ENCODE results near the gene PRRX1.

The PRRX1 gene

GRCh38 chr1:170660281-170660713, 3.6 kb upstream of the PRRX1 start:
- TF ChIP-seq USF1 (IDR thresholded peaks at IDR 0.05) (no peak), CEBPB (IDR thresholded peaks at IDR 0.05) (no peak), YY1 (IDR thresholded peaks at IDR 0.05; ENCODE audit: low read depth) (no peak), EGR1 (IDR thresholded peaks at IDR 0.05) (no peak), REST (IDR thresholded peaks at IDR 0.05; ENCODE audit: low read depth) (no peak), NFIC (IDR thresholded peaks at IDR 0.05) (no peak), ZBTB7A (IDR thresholded peaks at IDR 0.05; ENCODE audit: low read depth) (no peak), TCF12 (IDR thresholded peaks at IDR 0.05; ENCODE audit: low read depth) (no peak), MAX (IDR thresholded peaks at IDR 0.05) (no peak), TEAD4 (IDR thresholded peaks at IDR 0.05) (no peak), CREB1 (IDR thresholded peaks at IDR 0.05; ENCODE audit: low read depth) (no peak), FOXM1 (IDR thresholded peaks at IDR 0.05; ENCODE audit: borderline replicate concordance, low read depth) (no peak), EP300 (IDR thresholded peaks at IDR 0.05; ENCODE audit: borderline replicate concordance) (no peak), TAF1 (IDR thresholded peaks at IDR 0.05; ENCODE audit: low read depth) (no peak)

GRCh38 chr1:170660871-170661645, 2.9 kb upstream of the PRRX1 start:
- TF ChIP-seq FOXM1 (IDR thresholded peaks at IDR 0.05; ENCODE audit: borderline replicate concordance, low read depth) (no peak), REST (IDR thresholded peaks at IDR 0.05; ENCODE audit: low read depth) (no peak), EGR1 (IDR thresholded peaks at IDR 0.05) (no peak), RAD21 (IDR thresholded peaks at IDR 0.05; ENCODE audit: low read depth) (no peak), EP300 (IDR thresholded peaks at IDR 0.05; ENCODE audit: borderline replicate concordance) (no peak), MAX (IDR thresholded peaks at IDR 0.05) (no peak), NFIC (IDR thresholded peaks at IDR 0.05) (no peak)

- TF ChIP-seq EP300 (IDR thresholded peaks at IDR 0.05; ENCODE audit: borderline replicate concordance) (no peak), EGR1 (IDR thresholded peaks at IDR 0.05) (no peak), RAD21 (IDR thresholded peaks at IDR 0.05; ENCODE audit: low read depth) (no peak), USF1 (IDR thresholded peaks at IDR 0.05) (no peak), NFIC (IDR thresholded peaks at IDR 0.05) (no peak), ZBTB7A (IDR thresholded peaks at IDR 0.05; ENCODE audit: low read depth) (no peak), TAF1 (IDR thresholded peaks at IDR 0.05; ENCODE audit: low read depth) (no peak), TEAD4 (IDR thresholded peaks at IDR 0.05) (no peak), FOXM1 (IDR thresholded peaks at IDR 0.05; ENCODE audit: borderline replicate concordance, low read depth) (no peak), YY1 (IDR thresholded peaks at IDR 0.05; ENCODE audit: low read depth) (no peak), TCF12 (IDR thresholded peaks at IDR 0.05; ENCODE audit: low read depth) (no peak), REST (IDR thresholded peaks at IDR 0.05; ENCODE audit: low read depth) (no peak), CREB1 (IDR thresholded peaks at IDR 0.05; ENCODE audit: low read depth) (no peak), CEBPB (IDR thresholded peaks at IDR 0.05) (no peak)
These were observed 2.1 kb upstream of the PRRX1 start for GRCh38 chr1:170661646-170662411.
